ENCODE measurements around the gene STK39.

Gene STK39

GRCh38 chr2:168243061-168243460 is 4.3 kb downstream of the STK39 start:
- DNase-seq (ENCODE audit: low read depth in 3 of 3), result no peak

GRCh38 chr2:168241746-168242145 is 5.6 kb downstream of the STK39 start:
- no peak for DNase-seq (ENCODE audit: low read depth in 3 of 3)

GRCh38 chr2:168241208-168241607 is 6.2 kb downstream of the STK39 start:
- DNase-seq (ENCODE audit: low read depth in 3 of 3), result no peak

GRCh38 chr2:168239281-168239680 is 8.1 kb downstream of the STK39 start:
- DNase-seq (ENCODE audit: low read depth in 3 of 3), result no peak

GRCh38 chr2:168237741-168238140 is 9.7 kb downstream of the STK39 start:
- no peak for DNase-seq (ENCODE audit: low read depth in 3 of 3)

GRCh38 chr2:168234407-168235085 is 12.8 kb downstream of the STK39 start:
- DNase-seq (ENCODE audit: low read depth in 3 of 3), result no peak

GRCh38 chr2:168233726-168234406 is 13.5 kb downstream of the STK39 start:
- no peak for DNase-seq (ENCODE audit: low read depth in 3 of 3)

- no peak for DNase-seq (ENCODE audit: low read depth in 3 of 3)
These were observed 14.2 kb downstream of the STK39 start for GRCh38 chr2:168233166-168233565.

- no peak for DNase-seq (ENCODE audit: low read depth in 3 of 3)
These were observed 15.7 kb downstream of the STK39 start for GRCh38 chr2:168231609-168232241.

GRCh38 chr2:168230389-168230788 is 17.0 kb downstream of the STK39 start:
- no peak for DNase-seq (ENCODE audit: low read depth in 3 of 3)

- no peak for DNase-seq (ENCODE audit: low read depth in 3 of 3)
These were observed 23.0 kb downstream of the STK39 start for GRCh38 chr2:168224346-168224745.

GRCh38 chr2:168222088-168222487 is 25.3 kb downstream of the STK39 start:
- no peak for DNase-seq (ENCODE audit: low read depth in 3 of 3)

- DNase-seq (ENCODE audit: low read depth in 3 of 3), result no peak
These were observed 26.2 kb downstream of the STK39 start for GRCh38 chr2:168220965-168221819.

GRCh38 chr2:168217920-168218319 is 29.5 kb downstream of the STK39 start:
- no peak for DNase-seq (ENCODE audit: low read depth in 3 of 3)

- DNase-seq (ENCODE audit: low read depth in 3 of 3), result no peak
These were observed 30.9 kb downstream of the STK39 start for GRCh38 chr2:168216351-168217005.

- DNase-seq (ENCODE audit: low read depth in 3 of 3), result no peak
These were observed 31.6 kb downstream of the STK39 start for GRCh38 chr2:168215813-168216212.

GRCh38 chr2:168212866-168213265 is 34.5 kb downstream of the STK39 start:
- DNase-seq (ENCODE audit: low read depth in 3 of 3), result no peak

GRCh38 chr2:168212167-168212566 is 35.2 kb downstream of the STK39 start:
- no peak for DNase-seq (ENCODE audit: low read depth in 3 of 3)

- DNase-seq (ENCODE audit: low read depth in 3 of 3), result no peak
These were observed 35.7 kb downstream of the STK39 start for GRCh38 chr2:168211664-168212163.

- no peak for DNase-seq (ENCODE audit: low read depth in 3 of 3)
These were observed 36.4 kb downstream of the STK39 start for GRCh38 chr2:168210895-168211570.

Data from stimulated activated CD4-positive, alpha-beta T cell treated with anti-CD3 and anti-CD28 coated beads, TNF-alpha, amount 100 ng/mL, for 4 hours (primary cell).